GM21447 (cell line): ENCODE measurements around the gene USP6NL.
"Not testable (repeated sequence)": the region's sequence is repeated elsewhere in the genome, so short reads cannot be mapped to it uniquely, and the experiment has no call there.

ENCODE experiments used
- ATAC-seq: cut with Tn5 transposase; IDR thresholded peaks from one replicate; pipeline ENCODE4 v1.9.1; 2021; ENCODE audit not compliant: unreplicated experiment

USP6NL gene

DNA sequence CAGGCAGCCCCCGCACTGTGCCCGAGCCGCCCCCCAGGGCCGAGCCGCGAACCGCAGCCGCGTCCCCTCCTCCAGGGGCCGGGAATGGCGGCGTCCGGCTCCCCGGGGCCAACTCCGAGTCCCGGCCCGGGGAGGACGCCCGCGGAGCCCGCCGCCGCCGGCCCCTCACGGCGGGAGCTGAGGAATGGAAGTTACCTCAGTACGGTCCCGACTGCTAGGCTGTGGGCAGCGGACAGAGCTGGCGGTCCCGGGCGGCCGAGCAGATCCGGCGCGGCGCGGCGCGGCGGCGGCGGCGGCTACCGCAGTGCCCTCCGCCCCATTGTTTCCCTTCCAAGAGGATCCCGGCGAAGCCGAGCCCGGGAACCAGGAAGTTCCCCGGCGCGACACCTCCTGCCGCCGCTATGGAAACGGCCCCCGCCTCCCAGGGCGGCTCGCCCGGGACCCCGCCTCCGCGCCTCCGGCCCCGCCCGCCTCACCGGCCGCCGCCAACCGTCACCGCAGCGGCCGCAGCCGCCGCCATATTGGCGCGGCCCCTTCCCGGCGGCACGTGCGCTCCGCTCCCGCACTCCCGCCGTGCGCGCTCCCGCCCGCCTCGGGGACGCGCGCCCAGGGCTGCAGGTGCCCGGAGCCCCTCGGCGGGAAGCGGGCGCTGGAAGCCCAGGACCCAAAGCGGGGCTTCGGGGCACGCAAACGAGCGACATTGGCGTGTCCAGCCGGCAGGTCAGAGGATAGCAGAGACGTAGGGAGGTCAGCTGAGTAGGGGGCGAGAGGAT, at the start of gene USP6NL:
Gene USP6NL, minus strand, starts transcription at position 403 of the 773 bp plus-strand sequence. CDS start 14,016 bp downstream, outside the sequence.
- no peak for ATAC-seq

DNA sequence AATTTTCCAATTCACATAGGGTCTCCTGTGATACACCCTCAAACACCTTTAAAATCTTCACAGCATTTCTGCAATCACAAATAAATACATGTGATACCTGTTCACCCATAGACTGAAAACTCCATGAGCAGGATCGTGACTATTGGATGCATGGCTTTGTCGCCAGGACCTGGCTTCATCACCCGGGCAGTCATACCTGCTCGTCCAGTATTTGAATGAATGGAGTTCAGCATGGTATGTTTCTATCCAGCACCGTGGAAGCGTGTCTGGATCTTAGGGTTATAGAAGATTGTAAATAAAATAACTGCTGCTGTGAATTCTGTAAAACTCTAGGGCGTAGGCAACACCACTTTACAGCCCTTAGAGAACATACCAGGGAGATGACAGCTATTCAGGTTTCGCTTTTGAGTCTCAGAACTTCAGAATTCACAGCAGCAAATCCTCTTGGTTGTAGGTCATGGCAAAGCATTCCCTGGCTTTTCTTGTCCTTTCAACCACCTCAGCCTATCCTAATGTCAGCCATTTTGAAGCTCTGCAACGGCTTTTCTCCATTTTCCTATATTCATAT, 47.4 kb upstream of the USP6NL start:
- no peak for ATAC-seq

DNA sequence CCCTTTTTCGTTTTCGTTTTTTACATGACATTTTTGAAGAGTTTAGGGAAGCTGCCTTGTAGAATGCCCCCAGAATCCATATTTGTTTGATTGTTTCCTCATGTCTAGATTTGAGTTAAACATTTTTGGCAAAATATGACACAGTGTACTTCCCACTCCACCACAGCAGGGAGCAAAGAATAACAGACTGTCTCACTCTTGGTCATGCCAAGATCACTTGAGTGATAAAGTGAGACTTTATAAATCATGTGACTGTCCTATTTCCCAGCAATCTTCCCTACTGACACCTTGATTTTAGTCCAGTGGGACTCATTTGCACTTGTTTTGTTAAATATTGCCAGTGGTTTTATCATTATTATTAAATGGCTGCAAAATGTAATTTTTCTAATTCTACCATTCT, 44.4 kb upstream of the USP6NL start:
- no peak for ATAC-seq

DNA sequence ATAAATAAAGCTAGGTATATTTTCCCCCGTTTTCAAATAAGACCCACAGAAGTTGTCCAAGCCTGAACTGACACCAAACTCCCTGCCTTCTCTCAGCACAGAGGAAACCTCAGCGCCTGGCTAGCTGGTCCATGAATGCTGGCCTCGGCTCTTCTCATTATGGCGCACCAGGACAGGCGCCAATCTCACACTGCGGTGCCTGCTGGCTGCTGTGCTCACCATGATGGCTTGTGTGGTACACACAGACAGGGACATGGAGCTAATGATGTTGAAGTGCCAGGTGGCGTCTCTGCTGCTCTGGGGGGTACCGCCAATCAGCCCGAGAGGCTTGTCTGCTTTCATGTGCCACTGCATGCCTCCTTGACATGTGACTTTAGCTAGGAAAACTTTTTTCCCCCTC, 43.2 kb upstream of the USP6NL start:
- no peak for ATAC-seq

DNA sequence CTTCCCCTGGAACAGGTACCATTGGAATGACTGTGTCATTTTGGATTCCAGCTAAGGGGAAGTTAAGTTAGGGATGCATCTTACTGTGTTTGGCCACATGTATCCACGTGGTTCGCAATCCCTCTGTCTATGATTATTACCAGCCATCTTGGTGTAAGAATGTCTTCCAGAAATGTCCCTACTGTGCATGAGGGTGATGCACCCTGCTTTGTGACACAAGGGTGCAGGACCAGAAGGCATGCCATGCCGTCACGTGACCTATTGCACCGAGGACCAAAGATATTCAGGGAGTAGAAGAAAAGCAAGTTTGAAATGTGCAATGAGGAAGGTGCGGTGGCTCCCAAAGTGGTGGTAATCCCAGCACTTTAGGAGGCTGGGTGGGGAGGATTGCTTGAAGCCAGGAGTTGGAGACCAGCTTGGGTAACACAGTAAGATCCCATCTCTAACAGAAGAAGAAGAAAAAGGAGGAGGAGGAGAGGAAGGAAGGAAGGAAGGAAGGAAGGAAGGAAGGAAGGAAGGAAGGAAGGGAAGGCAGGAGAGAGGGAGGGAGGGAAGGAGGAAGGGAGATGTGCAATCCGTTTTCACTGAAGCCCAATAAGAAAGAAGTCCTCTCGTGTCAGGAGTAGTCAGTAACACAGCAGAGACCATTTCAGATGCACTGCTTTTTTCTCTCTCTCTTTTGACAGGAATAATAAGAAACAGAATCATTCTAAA, 42.5 kb upstream of the USP6NL start:
- ATAC-seq, result no peak

DNA sequence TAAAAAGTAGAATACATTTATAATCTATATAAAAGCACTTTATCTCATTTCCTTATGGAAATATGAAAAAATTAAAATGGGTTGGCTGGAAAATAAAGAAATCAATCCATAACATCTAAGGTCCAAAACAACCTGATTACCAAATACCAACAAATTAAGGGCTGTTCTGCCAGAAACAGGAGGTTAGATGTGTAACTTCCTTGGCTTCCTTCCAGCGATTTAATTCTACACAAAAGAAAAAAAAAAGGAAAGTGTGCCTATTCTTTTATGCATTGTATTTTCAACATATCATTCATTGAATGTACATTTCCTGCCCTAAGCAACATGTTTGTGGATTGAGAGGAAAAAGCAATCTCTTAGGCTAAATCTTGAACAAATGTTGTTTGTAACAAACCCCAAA, 36.2 kb upstream of the USP6NL start:
- ATAC-seq, result no peak

DNA sequence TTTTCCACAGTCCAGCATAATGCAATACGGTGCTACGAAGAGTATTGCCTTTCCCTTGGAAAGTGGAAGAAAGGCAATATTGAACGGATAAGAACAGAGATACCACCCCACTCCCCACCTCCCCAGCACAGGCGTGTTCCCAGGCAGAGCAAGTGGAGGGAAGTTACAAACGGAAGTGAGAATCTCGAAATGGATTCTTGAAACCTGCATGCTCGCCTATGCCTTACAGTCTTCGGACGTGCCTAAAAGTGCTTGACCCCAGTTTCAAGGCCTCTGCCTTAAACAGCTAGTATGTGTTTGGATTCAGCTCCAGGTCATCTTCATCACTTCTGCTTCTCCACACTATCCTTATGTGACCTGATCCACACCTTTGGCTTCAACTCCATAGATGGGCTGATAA, 35.0 kb upstream of the USP6NL start:
- ATAC-seq, result no peak

DNA sequence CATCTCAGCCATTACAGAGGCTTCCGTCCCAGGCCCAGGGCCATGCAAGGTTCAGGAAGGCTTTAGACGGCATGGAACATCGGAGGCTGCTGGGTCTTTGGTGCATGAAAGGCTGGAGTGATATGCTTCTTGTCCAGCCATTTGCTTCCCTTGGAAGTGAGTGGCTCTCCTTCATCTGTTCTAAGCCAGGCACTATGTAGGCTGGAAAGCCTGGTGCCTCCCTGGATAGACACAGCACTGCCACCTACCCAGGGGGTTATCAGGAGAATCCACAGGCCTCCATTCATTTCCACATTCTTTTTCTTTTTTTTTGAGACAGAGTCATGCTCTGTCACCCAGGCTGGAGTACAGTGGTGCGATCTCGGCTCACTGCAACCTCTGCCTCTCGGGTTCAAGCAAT, 31.6 kb upstream of the USP6NL start:
- ATAC-seq, result no peak

DNA sequence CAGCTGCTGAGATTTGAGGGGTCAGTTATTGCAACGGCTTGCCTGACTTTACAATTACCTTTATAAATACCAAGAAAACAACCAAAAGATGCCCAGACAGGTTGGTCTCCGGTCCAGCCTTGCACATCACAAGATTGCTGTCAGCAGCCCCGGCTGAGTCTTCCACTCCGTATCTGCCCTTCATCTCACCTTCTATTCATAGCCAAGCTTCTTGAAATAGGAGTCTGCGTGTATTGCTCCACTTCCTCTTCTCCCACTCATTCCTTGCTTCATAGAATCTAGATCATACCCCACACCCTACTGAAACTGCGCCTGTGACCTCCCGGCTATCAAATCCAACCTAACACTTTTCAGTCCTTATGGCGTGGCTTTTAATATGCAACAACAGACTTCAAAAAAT, 31.1 kb upstream of the USP6NL start:
- no peak for ATAC-seq

DNA sequence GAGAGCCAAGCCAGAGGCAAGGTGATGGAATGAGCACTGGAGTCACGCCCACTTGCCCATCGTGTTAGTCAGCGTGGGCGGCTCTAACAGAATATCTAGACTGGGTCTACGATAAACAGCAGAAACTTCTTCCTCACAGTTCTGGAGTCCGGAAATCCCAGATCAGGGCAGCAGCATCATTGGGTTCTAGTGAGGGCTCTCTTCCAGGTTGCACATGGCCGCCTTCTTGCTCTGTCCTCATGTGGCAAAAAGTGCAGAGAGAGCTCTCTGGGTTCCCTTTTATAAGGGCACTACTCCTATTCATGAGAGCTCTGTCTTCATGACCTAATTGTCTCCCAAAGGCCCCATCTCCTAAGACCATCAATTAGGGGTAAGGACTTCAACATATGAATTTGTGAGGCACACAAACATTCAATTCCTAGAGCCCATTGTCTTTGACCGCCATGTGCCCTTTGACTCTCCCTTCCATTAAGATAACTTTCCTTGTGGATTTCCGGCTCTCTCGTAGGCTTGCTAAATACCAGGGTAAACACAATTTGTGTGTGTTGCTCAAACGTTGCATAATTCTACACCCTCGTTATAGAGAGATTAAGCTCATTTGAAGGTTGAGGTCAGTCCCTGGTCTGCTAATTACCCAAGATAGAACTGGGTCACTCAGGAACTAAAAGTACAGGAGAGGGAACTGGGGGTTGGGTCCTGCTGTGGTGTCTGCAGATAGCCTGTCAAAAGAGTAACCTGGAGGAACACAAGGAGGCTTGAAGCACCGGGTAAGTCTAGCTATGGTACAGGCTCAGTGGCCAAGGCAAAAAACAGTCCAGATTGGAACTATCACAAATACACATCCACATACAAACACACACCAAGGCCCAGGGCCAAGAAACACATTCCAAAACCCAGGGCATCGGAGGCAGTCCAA, 28.7 kb upstream of the USP6NL start:
- no peak for ATAC-seq

DNA sequence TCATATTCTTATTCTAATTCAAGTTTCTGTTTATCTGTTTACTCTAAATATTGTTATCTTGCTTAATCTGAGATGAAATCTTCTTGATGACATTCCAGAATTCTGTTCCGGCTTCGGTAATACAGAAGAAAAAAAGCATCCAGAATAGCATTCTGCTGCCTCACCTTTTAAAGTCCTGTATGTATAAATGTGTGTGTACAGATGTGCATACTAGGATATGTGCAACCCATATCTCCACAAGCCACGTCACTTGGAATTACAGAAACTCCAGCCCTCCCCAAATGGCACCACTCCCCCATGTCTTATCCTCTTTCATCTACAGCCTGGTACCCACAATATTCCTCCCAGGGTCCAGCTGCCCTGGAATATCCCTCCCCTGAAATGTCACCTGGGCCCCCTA, 27.9 kb upstream of the USP6NL start:
- ATAC-seq, result no peak

DNA sequence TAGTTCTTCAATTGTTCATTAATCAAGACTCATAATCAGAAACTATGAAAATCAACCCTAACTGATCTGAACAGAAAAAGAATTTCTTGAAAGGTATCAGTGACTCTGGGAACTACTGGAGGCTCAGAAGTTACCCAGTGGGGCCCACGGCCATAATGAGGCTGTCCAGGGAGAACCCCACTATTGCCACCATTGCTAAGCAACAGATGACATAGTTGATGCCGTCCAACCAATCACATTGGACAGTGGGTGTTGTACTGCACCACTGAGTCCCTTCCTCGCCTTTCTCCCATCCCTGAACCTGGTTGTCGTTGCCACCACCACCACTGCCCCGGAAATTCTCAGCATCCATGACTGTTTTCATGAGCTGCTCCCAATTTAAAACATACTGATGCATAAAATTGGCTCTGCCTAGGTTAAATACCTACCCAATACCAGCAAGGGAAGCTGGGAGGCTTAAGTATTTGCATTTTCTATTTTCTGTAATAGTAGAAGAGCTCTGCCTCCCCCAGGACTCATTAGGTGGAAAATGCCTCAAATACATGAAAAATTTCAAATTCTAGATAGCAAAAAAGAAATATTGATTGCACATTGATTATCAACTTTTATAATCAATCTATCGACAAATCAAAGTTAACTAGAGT, 26.7 kb upstream of the USP6NL start:
- ATAC-seq, result peak; percentile 79

DNA sequence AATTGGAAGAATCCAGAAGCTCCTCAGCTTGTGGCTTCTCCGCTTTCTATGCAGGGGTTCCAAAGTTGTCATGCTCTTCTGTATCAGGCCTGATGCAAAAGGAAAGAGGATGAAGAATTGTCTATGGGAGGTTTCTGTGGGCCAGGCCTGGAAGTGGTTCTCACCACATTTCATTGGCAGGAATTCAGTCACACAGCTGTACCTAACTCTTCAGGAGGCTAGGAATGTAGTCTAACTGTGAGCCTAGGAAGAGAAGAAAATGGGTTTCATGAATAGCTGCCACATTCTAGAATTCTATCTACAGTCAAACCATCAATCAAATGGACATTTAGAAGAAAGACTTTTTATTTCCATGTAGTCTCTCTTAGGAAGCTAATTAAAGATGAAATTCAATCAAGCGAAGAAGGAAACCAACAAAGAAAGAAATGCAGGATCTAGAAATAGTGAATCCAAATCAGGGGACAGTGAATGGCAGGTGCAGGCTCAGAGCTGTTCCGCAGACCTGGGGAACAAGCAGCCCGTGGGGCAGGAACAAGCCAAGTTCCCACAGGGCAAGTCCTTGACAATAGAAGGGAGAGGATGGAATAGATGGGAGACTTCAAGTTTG, 25.4 kb upstream of the USP6NL start:
- ATAC-seq, result no peak

DNA sequence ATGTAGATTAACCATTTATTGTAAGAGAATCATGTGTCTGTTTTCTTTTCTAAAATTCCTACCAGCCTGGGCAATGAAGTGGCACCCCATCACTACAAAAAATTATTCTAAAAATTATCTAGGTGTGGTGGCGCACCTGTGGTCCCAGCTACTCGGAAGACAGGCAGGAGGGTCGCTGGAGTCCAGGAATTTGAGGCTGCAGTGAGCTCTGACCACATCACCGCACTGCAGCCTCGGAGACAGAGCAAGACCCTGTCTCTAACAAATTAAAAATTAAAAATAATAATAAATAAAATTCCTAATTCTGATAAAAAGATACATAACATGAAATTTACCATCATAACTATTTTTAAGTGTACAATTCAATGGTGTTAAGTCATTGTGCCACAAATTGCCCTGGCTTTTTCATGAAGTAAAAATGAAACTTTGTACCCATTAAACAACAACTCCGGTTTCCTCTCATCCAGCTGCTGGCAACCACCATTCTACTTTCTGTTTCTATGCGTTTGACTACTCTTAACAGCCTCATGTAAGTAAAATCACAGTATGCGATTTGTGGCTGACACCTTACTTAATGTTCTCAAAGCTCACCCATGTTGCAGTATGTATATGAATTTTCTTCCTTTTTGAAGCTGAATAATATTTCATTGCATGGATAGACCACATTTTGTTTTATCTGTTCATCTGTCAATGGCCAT, 20.6 kb upstream of the USP6NL start:
- ATAC-seq, result peak; percentile 96

DNA sequence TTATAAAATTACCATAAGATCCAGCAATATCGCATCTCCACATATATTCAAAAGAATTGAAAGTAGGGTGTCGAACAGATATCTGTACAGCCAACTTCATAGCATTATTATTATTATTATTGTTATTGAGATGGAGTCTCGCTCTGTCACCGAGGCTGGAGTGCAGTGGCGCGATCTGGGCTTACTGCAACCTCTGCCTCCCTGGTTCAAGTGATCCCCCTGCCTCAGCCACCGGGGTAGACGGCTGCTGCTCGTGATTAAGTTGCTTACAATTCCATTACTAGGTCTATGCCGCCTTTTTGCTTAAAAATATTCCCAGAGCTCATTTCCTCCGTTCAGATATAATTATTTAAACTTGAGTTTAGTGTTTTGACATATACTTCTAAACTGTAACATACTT, 19.8 kb upstream of the USP6NL start:
- no peak for ATAC-seq

DNA sequence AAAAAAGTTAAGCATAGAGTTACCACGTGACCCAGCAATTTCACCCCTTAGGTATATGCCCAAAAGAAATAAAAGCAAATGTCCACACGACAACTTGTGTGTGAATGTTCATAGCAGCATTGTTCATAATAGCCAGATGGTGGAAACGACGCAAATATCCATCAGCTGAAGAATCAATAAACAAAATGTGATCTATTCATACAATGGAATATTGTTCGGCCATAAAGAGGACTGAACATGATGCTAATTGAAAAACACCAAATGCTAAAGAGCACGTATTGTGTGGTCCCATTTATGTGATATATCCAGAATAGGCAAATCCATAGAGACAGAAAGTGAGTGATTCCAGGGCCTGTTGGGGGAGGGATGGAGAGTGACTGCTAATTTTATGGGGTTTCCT, 18.3 kb upstream of the USP6NL start:
- ATAC-seq, result no peak

DNA sequence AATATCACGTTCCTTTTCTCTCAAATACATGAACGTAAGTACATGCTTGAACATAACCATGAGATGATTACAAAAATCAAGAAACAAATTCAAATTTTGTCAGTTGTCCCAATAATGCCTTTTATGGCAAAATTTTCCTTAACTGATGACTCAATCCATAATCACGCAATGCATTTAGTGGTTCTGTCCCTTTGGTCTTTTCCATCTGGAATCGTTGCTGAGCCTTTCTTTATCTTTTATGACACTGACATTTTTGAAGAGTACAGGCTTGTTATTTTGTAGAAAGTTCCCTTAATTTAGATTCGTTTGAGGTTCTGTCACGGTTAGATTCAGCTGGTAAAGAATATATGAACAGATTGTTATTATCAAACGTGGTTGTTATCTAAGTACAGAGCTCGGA, 16.5 kb upstream of the USP6NL start:
- ATAC-seq, result not testable (repeated sequence)

DNA sequence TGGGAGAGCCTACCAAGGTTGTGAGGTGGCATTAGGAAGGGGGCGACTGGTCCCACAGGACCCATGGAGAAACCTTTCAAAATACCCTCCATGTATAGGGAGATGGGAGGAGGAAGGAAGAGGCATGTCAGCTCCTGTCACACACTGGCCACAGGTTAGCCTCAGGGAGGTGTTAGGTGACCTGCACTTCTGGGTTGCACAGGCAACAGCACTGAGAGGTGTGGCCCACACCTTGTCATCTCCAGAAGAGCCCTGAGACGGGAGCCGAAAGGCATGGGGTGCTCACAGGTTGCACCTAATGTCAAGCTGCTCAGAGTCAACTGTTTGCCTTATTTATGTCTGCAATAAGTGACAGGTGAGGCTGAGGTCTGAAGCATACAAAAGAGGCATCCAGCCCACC, 14.6 kb upstream of the USP6NL start:
- ATAC-seq, result no peak

DNA sequence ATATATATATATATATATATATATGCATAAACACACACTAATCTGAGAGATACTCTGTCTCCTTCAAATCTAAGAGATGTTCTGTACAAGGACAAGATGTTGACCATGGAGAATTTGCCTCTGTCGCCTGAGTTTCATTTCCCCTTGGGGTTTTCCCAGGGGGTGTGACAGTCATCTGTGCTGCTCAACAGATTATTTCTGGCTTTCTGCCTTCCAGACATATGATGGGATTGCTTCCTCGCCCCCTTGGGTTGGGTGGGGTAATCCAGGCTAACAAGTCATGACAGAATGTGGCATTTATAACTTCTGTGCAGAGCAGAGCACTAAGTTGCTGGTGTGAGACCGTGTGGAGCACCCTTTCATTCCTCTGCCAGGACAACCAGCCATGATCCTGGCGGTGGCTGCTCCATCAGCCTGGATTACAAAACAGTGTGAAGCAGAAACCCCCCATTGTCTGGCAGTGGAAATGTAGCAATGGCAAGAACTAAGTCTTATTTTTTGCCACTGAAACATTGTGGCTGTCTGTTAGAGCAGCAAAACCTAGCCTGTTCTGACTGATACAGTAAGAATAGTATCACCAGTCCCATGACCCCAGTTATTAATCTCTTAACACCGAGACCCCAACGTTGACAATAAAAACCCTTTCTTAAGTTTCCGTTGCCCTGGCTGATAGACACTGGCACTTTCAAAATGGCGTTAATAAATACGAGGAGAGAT, 13.7 kb upstream of the USP6NL start:
- ATAC-seq, result peak; percentile 93
